SK-N-SH (cell line): ENCODE results near the gene PNCK.

Experiments used
- CTCF ChIP-seq: fragments of 200-600 bp; sonication (generic); IDR thresholded peaks from 2 replicates; pipeline ENCODE4 v1.6.1; 2017; ENCODE audit warnings: antibody characterized with exemption, mild to moderate bottlenecking, moderate library complexity
- SIN3A ChIP-seq: IDR thresholded peaks from 2 replicates; pipeline ENCODE4 v1.6.1; 2012; ENCODE audit warnings: low read depth, mild to moderate bottlenecking, low read length, moderate library complexity, borderline replicate concordance
- ZBTB33 ChIP-seq: IDR thresholded peaks from 2 replicates; pipeline ENCODE4 v1.4.0; 2012; ENCODE audit warnings: low read depth, borderline replicate concordance

GRCh38 chrX:153659268-153659667, 14.3 kb downstream of the PNCK start:
- TF ChIP-seq SIN3A (no peak), CTCF (no peak), ZBTB33 (no peak)
